Hepatocyte (in vitro differentiated cells): ENCODE data around the gene TTC6.

ENCODE experiments used
- EZH2 ChIP-seq: fragments of 200-600 bp; sonication (generic); IDR thresholded peaks from 2 replicates; pipeline ENCODE4 v1.6.1; 2016; ENCODE audit warnings: antibody characterized with exemption, mild to moderate bottlenecking, borderline replicate concordance
- TF ChIP-seq, protein P1 (sequence below): fragments of 200-600 bp; sonication (generic); IDR thresholded peaks from 2 replicates; pipeline ENCODE4 v1.5.1; 2016; ENCODE audit warnings: antibody characterized with exemption, mild to moderate bottlenecking; ENCODE audit not compliant: poor library complexity

DNA sequence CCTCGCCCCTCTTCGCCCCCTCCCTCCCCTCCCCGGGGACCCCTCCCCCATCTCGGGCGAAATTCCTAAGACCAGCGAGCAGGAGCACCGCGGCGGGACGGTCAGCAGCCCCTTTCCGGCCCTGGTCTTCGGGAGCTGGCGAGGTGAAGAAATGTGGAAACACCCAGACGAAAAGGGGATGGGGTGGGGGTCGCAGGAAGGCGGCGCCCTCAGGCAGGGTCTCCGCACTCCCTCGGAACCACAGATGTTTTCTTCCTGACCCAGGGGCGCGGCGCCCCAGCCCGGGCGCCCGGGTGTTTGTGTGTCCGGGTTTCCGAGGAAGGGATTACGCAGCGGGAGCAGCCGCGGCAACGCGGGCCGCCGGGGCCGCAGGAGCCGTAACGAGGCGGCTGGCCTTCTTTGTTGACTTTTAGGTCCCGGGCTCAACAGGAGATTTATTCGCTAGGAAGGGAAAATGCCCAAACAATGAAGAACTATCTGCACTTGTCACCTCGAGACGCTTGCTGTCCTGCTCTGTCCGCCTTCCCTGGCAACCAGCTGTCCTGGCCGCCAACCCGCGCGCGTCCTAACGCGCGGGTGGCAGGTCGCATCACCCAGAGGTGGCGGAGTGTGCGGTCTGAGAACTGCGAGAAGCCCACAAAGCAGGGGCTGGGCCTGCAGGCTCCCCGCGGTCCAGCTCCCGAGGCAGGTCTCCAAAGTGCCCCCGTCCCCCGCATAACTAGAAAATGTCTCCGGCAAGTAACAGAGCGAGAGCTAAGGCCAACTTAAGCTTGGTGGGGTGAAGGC, 7.4 kb upstream of the TTC6 start:
- peak; percentile 88 for TF ChIP-seq EZH2
- TF ChIP-seq, protein P1, sequence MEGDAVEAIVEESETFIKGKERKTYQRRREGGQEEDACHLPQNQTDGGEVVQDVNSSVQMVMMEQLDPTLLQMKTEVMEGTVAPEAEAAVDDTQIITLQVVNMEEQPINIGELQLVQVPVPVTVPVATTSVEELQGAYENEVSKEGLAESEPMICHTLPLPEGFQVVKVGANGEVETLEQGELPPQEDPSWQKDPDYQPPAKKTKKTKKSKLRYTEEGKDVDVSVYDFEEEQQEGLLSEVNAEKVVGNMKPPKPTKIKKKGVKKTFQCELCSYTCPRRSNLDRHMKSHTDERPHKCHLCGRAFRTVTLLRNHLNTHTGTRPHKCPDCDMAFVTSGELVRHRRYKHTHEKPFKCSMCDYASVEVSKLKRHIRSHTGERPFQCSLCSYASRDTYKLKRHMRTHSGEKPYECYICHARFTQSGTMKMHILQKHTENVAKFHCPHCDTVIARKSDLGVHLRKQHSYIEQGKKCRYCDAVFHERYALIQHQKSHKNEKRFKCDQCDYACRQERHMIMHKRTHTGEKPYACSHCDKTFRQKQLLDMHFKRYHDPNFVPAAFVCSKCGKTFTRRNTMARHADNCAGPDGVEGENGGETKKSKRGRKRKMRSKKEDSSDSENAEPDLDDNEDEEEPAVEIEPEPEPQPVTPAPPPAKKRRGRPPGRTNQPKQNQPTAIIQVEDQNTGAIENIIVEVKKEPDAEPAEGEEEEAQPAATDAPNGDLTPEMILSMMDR: no peak
